Vagina (tissue), 2 donors: ENCODE measurements around the gene TFDP2.
A peak's percentile ranks its signal among the peaks of the same experiment; 100 is the strongest.

Experiments used
- CTCF ChIP-seq, 3 experiments: fragments of 450-650 bp in 2 of 3; fragments of 200-600 bp in 1 of 3; sonication (generic) in 1 of 3; IDR thresholded peaks; one replicate each; pipeline ENCODE4 v1.5.1; 2017 to 2019; ENCODE audit warnings: antibody characterized with exemption in 3 of 3, mild to moderate bottlenecking in 2 of 3, moderate library complexity in 2 of 3
- POLR2AphosphoS5 ChIP-seq, 2 donors: sonication (generic); formaldehyde crosslinking; IDR thresholded peaks; one replicate each; pipeline ENCODE4 v1.9.0; 2017; ENCODE audit warnings: antibody characterized with exemption in 2 of 2, mild to moderate bottlenecking in 2 of 2, low read depth in 1 of 2; ENCODE audit not compliant: insufficient read depth in 1 of 2

- TF ChIP-seq CTCF (IDR thresholded peaks at IDR 0.05) (peak in 1 of 3 experiments; percentile 34), POLR2AphosphoS5 (IDR thresholded peaks at IDR 0.05; ENCODE audit: insufficient read depth in 1 of 2, low read depth in 1 of 2) (no peak)
Observed at GRCh38 chr3:142180761-142181362, 31.5 kb upstream of the TFDP2 start.
